GM19438 (cell line): ENCODE results near the gene HDX.
"Not testable (repeated sequence)": the region's sequence is repeated elsewhere in the genome, so short reads cannot be mapped to it uniquely, and the experiment has no call there.

Source experiments
- ATAC-seq: cut with Tn5 transposase; IDR thresholded peaks from one replicate; pipeline ENCODE4 v1.9.1; 2021; ENCODE audit warnings: low read depth; ENCODE audit not compliant: unreplicated experiment

HDX gene, protein sequence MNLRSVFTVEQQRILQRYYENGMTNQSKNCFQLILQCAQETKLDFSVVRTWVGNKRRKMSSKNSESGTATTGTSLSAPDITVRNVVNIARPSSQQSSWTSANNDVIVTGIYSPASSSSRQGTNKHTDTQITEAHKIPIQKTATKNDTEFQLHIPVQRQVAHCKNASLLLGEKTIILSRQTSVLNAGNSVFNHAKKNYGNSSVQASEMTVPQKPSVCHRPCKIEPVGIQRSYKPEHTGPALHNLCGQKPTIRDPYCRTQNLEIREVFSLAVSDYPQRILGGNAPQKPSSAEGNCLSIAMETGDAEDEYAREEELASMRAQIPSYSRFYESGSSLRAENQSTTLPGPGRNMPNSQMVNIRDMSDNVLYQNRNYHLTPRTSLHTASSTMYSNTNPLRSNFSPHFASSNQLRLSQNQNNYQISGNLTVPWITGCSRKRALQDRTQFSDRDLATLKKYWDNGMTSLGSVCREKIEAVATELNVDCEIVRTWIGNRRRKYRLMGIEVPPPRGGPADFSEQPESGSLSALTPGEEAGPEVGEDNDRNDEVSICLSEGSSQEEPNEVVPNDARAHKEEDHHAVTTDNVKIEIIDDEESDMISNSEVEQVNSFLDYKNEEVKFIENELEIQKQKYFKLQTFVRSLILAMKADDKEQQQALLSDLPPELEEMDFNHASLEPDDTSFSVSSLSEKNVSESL

GRCh38 chrX:84501798-84502628 lies at the start of gene HDX:
HDX (minus strand) TSS chrX:84502453; CDS start chrX:84475397, 27,056 bp downstream.
- ATAC-seq = no peak

- ATAC-seq = not testable (repeated sequence)
These were observed 39.1 kb upstream of the HDX start for GRCh38 chrX:84541315-84541714.

GRCh38 chrX:84537627-84538026 lies 35.4 kb upstream of the HDX start:
- ATAC-seq = not testable (repeated sequence)

GRCh38 chrX:84488426-84488825 lies 13.8 kb downstream of the HDX start:
- no peak for ATAC-seq

DNA sequence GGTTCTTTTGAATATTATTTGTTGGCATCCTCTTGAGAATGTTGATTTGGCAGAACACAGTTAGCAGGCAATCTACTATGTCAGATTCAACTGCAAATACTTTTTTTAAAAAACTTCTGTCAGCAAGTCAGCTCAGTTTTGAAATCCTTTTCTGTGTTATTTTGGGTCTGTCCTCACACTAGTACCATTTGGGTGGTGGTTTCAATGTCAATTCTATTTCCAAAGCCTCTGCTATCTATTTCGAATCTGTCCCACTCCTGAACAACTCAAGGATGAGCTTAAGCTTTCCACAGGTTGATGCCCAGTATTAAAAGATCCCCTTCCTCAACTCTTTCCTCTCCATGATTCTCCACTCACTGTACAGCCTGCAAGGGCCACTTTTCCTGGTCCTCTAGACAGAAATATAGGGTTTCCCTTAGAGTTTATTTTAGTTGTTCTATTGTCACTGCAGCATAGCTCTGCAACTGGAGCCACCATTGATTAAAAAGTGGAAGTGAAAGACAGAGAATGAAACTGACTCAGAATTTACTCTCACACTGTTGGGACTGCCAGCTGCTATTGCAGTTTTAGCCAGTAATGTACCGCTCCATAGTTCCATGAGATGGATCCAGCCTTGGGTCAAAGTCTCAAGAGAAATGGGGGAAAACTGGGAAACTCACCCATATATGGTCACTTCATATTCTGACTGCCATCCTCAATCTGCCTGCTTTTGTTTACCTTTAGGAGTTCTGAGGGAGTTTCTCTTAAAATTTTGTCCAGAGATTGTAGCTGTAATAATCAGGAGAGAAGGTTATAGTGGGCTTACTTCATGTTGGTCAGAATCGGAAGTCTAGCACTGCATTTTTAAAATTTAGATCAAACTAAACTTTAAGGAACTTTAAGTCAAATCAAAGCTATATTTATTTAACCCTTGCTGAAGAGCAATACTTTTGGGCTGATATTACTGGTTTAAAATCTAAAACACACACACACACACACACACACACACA lies 14.6 kb downstream of the HDX start:
- ATAC-seq = peak; percentile 96

GRCh38 chrX:84479086-84479485 lies 23.2 kb downstream of the HDX start:
- no peak for ATAC-seq

- ATAC-seq = no peak
These were observed 25.1 kb downstream of the HDX start for GRCh38 chrX:84477114-84477513.

GRCh38 chrX:84475596-84475995 lies 26.7 kb downstream of the HDX start:
- no peak for ATAC-seq

DNA sequence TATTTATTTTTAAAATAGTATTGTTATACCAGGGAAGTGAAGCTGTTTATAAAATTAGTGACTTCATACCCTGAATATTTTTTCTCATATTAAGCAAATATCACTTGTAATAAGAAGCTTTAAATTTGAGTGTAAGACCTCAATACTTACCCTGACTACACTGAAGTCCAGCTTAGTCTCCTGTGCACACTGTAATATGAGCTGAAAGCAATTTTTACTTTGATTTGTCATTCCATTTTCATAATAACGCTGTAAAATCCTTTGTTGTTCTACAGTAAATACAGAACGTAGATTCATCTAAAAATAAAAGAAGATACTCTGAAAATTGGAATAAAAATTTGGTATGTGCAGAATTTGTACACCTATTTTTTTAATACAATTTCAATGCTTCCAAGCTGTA lies 27.2 kb downstream of the HDX start:
- ATAC-seq = no peak

GRCh38 chrX:84469226-84469625 lies 33.0 kb downstream of the HDX start:
- no peak for ATAC-seq

DNA sequence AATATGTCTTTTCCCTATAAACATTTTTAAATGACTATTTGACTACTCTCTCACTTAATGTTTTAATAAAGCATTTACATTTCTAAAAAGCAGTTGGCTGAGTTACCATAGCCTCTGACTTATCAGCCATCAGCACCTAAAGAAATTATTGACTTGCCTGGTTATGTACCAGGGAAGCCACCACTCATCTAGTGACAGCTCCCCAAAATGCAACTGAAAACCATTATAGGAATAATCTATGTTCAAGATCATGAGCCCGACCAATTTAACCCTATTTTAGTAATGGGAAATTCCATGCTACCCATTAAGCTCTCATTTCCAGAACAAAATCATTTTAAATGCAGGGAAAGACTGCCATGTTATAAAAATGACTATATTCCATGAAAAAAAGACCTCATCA lies 34.4 kb downstream of the HDX start:
- ATAC-seq = no peak

GRCh38 chrX:84453351-84454246 lies 48.7 kb downstream of the HDX start:
- no peak for ATAC-seq

- no peak for ATAC-seq
These were observed 61.1 kb downstream of the HDX start for GRCh38 chrX:84441143-84441542.

GRCh38 chrX:84415140-84415539 lies 87.1 kb downstream of the HDX start:
- no peak for ATAC-seq

DNA sequence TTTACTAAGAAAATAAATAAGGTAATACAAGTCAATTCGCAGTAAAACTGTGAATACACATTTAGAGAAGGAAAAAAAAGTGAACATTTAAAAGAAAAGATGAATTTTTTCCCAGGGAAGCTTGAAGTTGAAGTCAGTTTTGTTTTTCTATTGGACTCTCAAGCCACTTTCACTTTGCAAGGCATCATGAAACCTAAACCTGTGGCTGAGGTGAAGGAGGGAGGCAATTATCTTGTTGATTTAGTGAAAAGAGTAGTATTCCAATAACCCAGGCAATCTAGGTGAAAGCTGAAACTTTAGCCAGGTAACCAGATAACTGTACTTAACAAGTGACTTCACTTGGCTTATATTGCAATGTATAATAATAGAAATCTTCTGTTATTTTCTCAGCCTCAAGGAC lies 138.6 kb downstream of the HDX start:
- ATAC-seq = no peak

GRCh38 chrX:84363051-84363450 lies 139.2 kb downstream of the HDX start:
- no peak for ATAC-seq

DNA sequence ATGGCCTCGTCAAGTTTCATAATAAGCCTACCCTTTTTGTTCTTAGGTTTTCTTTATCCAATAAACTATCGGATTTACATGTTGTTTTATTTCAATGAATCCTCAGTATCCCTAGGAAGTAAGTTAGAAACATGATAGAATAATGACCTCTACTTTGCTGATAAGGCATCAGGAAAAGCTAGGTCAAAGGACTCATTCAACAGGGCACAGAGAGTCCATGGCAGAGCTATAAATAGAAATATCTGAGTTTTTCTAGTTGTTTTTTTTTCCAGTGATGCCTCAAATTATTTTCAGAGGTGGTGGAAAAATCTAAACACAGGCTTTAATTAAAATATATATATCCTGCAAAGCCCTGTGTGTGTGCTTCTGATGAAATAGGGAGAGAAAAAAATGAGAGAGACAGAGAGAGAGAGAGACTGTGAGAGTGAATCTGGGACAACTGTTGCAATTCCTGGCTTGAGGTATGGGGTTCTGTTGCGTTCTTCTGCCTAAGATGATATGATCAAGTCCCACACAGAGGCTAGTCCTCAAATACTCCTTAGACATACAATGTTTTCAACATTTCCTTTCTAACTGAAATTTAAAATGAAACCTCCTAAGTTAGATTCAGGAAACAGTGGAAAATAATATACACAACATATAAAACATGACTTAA lies 139.9 kb downstream of the HDX start:
- no peak for ATAC-seq

GRCh38 chrX:84358271-84358670 lies 144.0 kb downstream of the HDX start:
- no peak for ATAC-seq
